Dermis blood vessel endothelial cell (primary cell): ENCODE data around the gene MTR. TPM values are rescaled to one million over a fixed set of nuclear protein-coding genes. Genes with fewer than 3 reads are reported as not detected.

Experiments used
- total RNA-seq: library from RNA; depleted of rRNA; stranded (reverse); fragments of >200 nt; gene quantifications from 2 replicates; pipeline ENCODE4 v1.2.3, GENCODE V29; 2014

The MTR gene
- total RNA-seq, 1 donor from 2014 or later: 34.9 TPM

Other genes with a start within 250 kb of the MTR start
- gene HEATR1, start 190.8 kb upstream of the MTR start, total RNA-seq: 39.3 and 44.3 TPM in 2 replicates
- 0.09 TPM in 1 of 2 replicates, not detected in the other for gene ACTN2, start 108.8 kb upstream of the MTR start, total RNA-seq
- not detected in 2 replicates for gene MT1HL1, start 209.1 kb downstream of the MTR start, total RNA-seq
- under 0.01 and 0.09 TPM in 2 replicates for gene RYR2, start 246.9 kb downstream of the MTR start, total RNA-seq